EH (cell line): ENCODE results near the gene LPP.

ENCODE experiments used
- DNase-seq: peaks from one replicate; pipeline ENCODE4 v3.0.0-alpha.2; 2015; ENCODE audit warnings: low read depth

Gene LPP

DNA sequence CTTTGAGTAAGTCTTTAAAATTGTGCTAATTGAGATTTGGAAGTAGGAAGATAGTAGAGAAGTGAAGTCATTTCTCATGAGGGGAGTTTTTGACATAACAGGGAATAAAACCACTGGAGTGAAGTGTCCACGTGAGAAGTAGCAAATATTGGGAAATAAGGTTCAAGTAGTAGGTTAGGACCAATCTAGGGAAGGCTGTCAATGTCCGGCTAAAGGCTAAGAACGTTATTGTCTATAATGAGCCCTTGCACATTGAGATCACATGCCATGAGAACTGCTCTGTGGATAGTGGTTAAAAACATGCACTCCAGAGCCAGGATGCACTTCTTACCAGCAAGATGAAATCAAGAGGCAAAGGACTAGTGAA, 557.9 kb downstream of the LPP start:
- DNase-seq: peak; percentile 37

DNA sequence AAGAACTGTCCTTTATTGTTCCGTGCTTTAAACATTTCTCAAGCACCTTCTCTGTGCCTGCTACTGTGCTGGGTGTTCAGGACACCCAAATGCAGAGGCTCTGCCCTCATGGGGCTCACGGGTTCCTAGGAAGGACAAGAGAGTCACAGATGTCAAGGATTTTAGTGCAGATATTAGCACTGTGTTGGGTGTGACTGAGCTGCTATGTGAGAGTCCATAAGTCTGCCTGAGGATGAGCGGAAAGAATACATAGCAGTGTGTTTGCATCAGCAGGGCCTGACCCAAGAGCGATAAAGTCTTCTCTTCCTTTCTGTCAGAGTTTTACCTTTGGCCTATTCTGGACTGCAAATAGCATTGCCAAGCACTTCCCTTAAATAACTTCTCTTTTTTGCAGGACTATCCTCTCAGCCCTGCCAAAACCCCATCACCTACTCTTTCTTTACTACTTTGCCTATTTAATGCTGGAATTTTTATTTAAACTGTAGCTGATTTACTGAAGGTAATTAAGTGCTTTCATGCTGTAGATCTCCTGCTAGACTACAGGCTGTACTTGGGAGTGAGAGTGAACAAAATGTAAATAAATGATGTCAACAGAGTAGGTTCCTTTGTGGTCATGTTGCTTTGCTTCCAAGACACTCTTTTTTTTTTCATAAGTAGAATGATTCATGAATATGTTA, 558.4 kb downstream of the LPP start:
- DNase-seq: peak; percentile 77

DNA sequence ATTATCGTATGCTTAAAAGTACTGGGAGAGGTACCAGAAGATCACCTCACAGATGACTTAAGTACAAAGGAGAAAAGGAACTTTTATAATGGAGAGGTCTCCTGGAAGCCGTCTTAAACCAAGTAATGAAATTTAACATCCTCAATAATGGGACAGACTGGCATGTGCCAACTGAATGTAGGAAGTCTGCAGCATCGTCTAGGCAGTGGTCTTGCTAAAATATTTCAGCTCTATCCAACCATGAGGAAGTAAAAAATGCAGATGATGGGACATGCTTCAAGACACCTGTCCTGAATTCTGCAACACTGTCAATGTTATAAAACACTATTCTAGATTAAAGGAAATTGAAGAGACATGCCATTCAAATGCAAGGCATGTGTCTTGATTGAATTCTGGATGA, 559.0 kb downstream of the LPP start:
- no peak for DNase-seq

DNA sequence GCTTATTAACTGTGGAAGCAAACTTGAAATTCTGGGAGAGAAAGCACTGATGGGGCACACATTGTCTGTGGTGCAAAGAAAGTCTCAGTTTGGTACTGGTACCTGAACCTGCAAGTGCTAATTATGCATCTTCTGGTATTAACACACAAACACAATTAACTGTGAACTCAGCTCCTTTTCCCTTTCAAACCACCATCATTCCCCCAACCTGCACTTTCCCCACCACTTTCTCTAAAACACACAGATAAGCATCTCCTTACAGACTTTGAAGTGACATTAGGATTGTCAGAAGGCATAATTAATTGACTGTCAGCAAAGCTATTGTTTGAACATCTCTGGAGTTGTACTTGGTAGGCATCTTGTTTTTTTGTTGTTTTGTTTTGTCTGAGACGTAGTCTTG, 565.6 kb downstream of the LPP start:
- no peak for DNase-seq

DNA sequence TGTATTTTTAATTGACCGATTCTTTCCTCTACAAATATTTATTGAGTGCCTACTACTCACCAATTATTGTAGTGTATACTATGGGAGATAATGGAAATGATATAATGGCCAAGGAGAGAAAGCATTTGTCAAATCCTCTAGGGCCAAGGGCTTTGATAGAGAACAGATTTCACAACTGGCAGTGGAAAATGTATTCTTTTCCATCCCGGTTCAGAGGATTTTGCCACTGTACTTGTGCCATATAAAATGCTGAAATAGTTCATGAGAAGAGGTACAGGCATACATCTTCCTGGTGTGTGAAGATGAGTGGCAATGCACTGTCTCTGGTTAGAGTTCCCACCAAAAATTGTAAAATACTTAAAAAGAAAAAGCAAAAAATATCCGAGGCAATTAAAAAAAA, 566.3 kb downstream of the LPP start:
- DNase-seq: no peak

DNA sequence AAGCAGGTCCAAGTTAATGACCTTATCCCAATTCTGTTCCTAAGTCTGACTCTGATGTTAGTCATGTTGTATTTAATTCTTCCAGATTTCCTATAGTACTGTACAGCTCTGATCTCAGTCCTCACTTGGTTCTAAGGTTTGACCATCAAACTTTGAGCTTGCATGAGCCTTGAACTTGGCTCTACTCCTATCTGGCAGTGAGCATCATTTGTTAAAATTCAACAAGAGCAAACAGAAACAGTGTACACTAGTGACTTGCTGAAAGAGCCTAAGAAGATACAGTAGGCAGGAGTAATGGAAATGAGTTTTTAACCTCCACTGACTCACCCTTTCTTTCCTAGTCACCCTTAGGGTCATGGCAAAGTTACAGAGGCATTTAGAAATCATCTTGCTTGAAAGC, 566.7 kb downstream of the LPP start:
- peak; percentile 50 for DNase-seq

DNA sequence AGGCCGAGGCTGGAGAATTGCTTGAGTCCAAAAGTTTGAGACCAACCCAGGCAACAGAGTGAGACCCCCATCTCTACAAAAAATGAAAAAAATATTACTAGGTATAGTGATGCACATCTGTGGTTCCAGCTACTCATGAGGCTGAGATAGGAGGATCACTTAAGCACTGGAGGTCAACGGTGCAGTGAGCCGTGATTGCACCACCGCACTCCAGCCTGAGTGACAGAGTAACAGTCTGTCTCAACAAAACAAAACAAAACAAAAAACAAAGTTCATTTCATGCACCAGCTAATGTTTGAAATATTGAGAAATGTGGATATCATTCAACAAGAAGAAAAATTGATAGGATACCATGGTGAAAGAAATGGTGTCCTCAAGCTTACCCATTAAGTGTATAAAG, 567.4 kb downstream of the LPP start:
- DNase-seq: no peak

DNA sequence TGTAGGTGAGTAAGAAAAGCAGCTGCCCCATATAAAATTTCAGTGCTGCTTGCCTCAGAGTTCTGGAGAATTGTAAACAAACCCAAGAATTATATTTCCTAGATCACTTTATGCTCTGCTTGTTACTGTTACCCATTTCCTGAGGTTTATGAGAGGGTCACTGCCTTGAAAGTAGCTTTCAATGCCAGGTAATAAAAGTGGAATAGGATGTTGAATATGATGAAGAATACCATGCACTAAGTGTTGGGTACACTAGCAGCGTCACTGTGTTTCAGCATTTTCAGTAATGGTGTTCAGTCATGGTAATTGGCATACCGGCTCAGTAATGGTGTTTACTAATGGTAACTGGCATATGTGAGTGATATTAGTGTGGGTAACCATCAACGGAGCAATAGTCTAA, 568.0 kb downstream of the LPP start:
- DNase-seq: no peak

DNA sequence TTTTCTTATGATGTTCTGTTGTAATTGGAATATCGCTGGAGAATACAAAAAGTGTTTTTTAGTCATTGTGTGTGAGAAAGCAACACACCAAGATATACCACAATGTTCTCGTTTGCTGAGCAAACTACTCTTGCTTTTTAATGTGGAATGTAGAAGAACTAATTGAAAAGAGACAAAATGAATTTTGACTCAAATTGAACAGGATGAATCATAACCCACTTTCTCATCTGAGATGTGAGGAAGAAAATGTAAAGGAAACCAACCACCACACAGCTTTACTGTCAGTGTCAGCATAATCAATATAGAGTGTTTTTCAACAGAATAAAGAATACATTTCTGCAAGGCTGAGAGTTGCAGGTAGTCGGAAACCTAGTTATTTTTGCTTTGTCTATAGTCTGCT, 569.0 kb downstream of the LPP start:
- DNase-seq: no peak

DNA sequence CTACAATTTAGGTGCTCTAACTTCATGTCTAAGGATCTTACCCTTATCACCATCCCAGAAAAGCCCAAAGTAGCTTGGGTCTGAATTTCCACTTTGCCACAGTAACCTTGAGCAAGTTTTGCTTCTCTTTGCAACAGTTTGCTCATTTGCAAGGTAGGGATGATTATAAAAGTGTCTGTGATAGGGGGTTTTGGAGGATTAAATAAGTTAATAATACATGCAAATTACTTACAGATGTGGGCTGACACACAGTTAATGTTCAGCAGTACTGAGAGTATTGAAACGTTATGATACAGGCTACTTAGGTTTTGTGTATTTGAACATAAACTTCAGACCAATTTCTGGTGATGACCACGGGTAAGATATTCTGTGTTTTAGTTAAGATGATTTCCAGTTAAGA, 573.1 kb downstream of the LPP start:
- no peak for DNase-seq

DNA sequence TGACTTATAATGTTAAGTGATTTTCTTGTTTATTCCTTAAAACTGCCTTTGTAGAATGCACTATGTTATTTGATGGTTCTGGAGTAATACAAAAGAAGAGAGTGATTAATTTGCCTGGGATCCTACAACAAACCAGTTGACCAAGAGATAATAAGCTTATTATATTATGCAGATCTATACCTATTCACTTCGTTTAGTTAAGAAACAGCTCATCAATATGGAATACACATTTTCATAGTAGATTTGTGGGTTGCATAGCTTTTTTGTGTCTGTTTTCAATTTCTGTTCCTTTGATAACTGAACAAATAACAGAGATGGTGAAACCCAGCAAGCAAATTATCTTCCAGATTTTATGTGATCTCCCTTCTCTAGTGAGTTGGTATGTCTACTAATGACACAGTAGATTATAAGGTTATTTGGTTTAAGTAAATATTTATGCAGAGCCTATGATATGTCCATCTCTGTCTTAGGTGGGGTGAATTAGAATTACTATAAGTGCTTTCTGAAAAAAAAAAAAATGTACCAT, 574.5 kb downstream of the LPP start:
- DNase-seq: no peak

DNA sequence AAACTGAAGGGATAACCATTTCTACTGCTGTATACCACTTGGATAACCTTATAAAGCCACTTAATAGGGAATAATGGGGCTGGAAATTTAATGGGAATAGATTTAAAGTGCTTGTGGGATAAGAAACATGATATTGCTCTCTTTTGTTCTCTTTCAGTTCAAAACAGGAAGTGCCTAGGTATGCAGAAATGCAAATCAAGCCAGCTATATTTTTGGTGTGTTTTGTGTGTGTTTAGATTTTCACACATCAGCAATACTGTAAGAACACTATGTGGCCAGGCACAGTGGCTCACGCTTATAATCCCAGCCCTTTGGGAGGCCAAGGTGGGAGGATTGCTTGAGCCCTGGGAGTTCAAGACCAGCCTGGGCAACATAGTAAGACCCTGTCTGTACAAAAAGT, 575.5 kb downstream of the LPP start:
- no peak for DNase-seq

DNA sequence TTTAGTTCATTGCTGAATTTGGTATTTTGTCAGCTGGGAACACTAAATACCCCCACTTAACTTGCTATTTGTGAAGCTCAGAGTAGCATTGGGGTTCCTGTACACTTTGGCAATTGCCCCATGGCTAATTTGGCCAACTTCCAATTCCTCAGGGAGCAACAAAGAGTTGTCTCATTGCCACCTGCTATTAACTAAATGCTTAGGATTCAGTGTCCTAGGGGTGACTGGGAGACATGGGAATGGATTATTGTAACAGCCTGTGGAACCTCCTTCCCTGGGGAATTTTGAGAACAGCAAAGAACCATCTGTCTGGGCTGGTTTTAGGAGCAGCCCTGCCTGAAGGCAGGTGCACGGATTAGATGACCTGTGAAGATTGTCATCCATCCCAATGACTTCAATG, 580.4 kb downstream of the LPP start:
- peak; percentile 22 for DNase-seq

DNA sequence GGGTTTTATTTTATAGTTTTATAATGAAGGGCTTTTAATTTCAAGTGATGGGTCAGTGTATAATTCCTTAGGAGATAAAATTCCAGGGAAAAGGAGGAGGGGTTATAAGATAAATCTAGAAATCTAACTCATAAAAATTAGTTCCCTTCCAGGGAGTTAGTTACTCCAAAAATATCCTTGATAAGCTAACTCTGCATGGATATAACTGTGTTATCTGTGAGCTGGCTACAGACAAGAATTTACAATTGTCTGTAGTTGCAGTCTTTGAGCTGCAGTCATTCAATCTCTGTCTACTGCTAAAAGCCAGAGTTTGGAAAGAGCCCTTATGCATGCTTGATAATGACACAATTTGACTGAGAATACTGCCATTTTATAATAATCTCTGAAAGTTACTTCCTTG, 585.6 kb downstream of the LPP start:
- DNase-seq: no peak

DNA sequence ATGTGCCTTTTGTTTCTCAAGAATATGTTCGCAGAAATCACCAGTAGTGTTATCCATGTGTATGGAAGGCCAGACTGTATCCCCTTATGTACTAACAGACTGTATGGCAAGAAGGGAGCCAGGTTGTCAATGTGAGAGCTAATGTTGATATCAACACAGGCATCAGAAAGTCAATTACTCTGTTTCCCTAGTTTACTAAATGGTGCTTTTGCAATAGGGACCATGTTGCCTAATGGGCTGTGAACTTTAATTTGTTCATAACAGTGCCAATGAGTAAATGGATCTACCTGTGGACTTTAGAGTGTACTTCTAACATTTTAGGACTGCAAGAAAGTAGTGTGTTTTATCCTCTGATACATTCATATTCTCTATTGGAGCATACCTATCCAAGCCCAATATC, 586.1 kb downstream of the LPP start:
- no peak for DNase-seq

DNA sequence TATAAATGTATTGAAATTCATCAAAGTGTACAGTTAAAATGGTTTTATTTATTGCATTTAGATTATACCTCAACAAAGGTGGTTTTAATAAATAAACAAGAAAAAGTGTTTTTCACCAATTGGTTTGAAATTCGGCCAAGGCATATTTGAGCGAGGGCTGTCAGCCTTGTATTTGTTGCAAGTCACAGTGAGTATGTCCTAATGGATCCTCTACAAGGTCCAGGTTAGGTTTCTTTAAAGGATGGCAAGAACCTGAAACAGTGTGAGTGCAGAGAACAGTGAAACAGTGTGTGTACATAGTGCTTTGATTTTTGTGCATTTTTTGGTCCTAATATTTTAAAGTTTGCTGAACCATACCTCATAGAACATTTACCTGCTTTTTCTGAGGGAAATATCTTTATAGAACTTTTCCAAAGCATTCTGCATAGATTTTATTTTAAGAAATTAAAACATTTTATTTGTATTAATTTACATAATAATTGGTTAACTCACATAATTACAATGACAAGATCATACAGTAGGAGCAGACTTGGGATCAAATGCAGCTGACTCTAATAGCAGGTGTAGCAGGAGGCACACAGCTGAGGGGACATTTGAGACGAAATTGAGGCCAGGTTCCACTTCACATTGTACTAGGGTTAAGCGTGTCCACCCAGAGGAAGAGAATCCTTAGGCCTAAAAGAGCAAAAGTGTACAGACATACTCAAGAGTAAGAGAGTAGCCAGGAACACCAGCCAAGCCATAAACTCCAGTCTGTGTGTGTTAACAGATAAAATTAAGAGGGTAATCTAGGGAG, 589.0 kb downstream of the LPP start:
- no peak for DNase-seq

DNA sequence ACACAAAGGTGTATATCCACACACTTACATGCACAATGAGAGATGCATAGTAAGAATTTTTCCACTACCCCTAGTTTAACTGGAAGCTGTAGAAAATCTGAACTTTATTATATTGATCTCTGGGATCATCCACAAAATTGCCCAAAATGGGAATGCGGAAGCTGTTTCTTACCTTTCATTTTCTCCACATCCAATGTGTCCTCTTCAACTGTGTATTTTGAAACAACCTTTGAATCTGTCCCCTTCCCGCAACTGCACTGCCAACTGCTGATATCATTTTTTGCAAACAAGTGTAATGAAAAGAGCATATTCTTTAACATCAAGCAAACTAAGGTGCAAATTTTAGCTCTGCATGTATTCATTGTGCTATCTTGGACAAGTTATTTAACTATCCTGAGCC, 590.2 kb downstream of the LPP start:
- no peak for DNase-seq

DNA sequence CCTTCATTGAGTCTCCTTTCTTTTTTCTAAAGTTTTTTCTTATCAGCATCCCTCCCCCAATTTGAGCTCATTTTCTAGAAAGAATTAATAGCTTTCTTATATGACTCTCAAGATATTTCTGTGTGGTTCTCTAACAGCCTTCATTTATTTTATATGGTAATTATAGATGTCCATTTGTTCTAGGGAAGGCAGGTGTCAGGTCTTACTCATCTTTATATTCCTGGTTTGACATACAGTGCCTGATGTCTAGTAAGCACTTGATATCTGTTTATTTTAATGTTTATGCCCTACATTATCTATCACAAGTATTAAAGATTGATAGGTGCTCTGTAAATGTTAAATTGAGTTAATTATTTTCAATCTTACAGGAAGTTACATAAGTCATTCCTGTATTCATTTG, 591.1 kb downstream of the LPP start:
- no peak for DNase-seq

DNA sequence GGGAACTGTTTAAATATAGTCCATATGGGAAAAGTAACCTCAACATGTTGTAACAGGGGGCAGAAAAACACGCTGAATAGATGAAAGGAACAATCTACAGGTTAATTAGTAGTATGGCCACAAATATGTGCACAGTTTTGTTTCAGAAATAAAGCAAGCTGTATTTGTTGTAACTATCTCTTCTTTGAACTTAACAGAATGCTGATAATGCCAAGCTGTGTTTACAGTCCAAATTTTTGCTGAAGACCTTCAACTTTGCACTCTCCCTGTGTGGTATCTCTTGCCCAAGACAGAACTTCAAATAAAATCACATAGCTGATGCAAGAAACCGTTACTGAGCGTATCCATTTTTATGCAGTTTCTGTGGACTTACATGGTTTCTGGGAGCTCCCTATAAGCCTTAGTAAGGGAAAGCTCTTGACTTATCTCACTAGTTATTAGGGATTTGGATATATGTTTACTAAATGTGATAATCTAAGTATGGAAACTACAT, 592.4 kb downstream of the LPP start:
- DNase-seq: no peak

DNA sequence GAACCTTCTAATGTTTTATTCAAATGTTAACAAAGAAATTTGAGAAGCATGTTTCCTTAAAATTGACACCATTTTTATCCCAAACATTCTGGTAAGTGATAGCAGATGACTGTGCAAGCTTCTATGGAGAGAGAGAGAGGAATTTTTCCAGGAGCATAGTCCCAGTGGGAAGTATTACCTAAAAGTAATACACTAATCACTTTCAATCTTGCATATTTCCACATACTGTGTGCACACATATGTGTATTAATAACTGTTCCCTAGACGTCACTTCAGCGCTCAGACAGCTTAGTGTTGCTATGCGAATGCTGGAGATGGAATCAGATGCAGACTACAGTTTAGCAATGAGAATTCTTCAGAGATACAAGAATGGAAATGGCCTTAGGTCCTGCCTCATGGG, 593.5 kb downstream of the LPP start:
- no peak for DNase-seq

DNA sequence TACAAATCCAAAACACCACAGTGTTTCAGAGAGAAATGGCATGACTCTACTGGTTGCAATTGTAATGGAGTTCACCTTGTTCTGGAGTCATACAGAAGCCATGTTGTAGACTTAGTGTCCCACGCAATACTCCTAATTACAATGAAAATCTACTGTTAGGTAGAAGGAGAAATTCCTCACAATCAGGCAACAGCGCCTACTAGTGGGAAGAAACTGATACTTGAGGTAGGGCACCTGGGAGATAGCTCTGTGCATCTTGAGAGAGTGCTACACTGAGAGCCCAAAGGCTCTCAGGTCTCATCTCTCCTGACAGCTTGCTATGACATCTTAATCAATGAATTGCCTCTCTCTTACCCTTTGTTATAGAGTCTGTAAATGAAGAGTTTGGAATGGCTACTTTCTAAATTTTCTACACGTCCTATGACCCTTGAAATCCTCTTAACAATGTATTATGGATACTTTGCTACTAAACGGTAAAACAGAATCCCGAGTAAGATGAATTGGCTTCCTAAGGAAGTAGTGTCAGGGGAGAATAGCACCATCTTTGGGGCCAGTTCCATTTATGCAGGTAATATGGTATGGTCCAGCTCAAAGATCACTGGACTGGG, 595.2 kb downstream of the LPP start:
- no peak for DNase-seq

DNA sequence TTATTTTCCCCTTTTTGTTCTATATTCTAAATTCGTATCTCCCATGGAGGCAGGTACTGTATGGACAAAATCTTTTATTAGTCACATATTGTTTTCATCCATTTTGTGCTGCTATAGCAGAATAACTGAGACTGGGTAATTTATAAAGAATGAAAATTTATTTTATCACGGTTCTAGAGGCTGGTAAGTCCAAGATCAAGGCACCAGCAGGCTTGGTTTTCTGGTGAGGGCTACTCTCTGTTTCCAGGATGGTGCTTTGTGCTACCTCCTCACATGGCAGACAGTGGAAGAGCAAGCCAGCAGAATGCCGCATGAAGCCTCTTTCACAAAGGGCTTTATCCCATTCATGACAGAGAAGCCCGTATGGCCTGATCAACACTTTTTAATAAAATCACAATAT, 595.9 kb downstream of the LPP start:
- no peak for DNase-seq

DNA sequence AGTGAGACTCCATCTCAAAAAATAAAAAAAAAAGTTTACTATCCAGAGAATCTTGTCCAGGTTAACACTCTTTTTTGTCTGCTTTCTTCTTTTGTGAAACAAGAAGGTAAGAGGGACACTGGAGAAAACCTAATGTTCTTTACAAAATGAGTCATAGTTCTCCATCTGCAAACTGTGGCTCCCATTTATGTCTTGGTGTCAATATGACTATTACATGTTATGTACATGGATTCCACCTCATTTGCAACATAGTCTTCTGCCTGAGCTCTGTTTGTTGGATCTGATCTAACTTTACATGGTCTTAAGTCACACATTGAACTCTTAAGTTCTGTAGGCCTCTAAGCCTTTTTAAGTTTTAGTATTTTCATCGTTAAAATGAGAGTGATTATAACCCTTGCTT, 596.7 kb downstream of the LPP start:
- no peak for DNase-seq
